Sigmoid colon (tissue), 7 donors: Measurements from ENCODE around the gene SRD5A1. TPM values are rescaled to one million over a fixed set of nuclear protein-coding genes. Genes with fewer than 3 reads are reported as not detected.

ENCODE experiments used
- DNase-seq: peaks from one replicate; pipeline ENCODE4 v3.0.0-alpha.2; 2019
- H3K27ac ChIP-seq, 4 donors: fragments of 200-600 bp; sonication (generic); one replicate each; pipeline ENCODE4 v1.5.1; 2016 to 2019; ENCODE audit warnings: mild to moderate bottlenecking in 1 of 4
- H3K27me3 ChIP-seq, 3 donors: fragments of 200-600 bp; sonication (generic); one replicate each; pipeline ENCODE4 v1.5.1; 2019; ENCODE audit warnings: mild to moderate bottlenecking in 1 of 3
- H3K36me3 ChIP-seq, 4 donors: fragments of 200-600 bp; sonication (generic); one replicate each; pipeline ENCODE4 v1.5.1; 2016 to 2019
- H3K4me1 ChIP-seq, 4 donors: fragments of 200-600 bp; sonication (generic); one replicate each; pipeline ENCODE4 v1.5.1; 2017 to 2019
- H3K4me3 ChIP-seq, 4 donors: fragments of 200-600 bp; sonication (generic); one replicate each; pipeline ENCODE4 v1.5.1; 2017 to 2019; ENCODE audit warnings: mild to moderate bottlenecking in 2 of 4, moderate library complexity in 1 of 4
- H3K9me3 ChIP-seq, 4 donors: fragments of 200-600 bp in 3 of 4; sonication (generic) in 3 of 4; one replicate each; pipeline versions ENCODE4 v1.5.1 to v1.6.1; 2013 to 2019
- EP300 ChIP-seq, 4 donors: sonication (generic); formaldehyde crosslinking; IDR thresholded peaks; one replicate each; pipeline ENCODE4 v1.6.1; 2017; ENCODE audit warnings: antibody characterized with exemption in 4 of 4
- POLR2A ChIP-seq, 2 donors: fragments of 450-650 bp; IDR thresholded peaks; one replicate each; pipeline ENCODE4 v1.6.1; 2016; ENCODE audit warnings: antibody characterized with exemption in 2 of 2, mild to moderate bottlenecking in 2 of 2, moderate library complexity in 2 of 2
- POLR2AphosphoS5 ChIP-seq, 4 donors: sonication (generic); formaldehyde crosslinking; IDR thresholded peaks; one replicate each; pipeline ENCODE4 v1.6.1; 2017; ENCODE audit warnings: antibody characterized with exemption in 4 of 4
- WGBS, 2 donors: extraction: QIAGEN DNeasy Blood & Tissue Kit; methylation state at CpG; one replicate each; pipeline ENCODE4 v1.1.7; 2013; 5-methylcytosine and 5-hydroxymethylcytosine counted together
- intact Hi-C: fragments of 100-400 bp; cut with DNase I; formaldehyde crosslinking; loops from one replicate; pipeline ENCODE4 v1.15.1; 2023
- polyA plus RNA-seq, 3 donors: library from polyadenylated mRNA; stranded (reverse); fragments of 200-250 nt; gene quantifications; one replicate each; pipeline ENCODE4 v1.2.3, GENCODE V29; 2013
- total RNA-seq, 4 donors: library from RNA; depleted of rRNA; stranded (reverse); fragments of >200 nt; gene quantifications; one replicate each; pipeline ENCODE4 v1.1.0, GENCODE V29; 2016
- TF ChIP-seq, protein P1 (sequence below), 4 experiments: fragments of 450-650 bp in 3 of 4; fragments of 200-600 bp in 1 of 4; IDR thresholded peaks; one replicate each; pipeline ENCODE4 v1.5.1; 2016 to 2019; ENCODE audit warnings: antibody characterized with exemption in 4 of 4, mild to moderate bottlenecking in 3 of 4, moderate library complexity in 2 of 4
- donor health status: healthy with polysubstance abuse.
- donor health status: Bipolar disorder and iron deficiency.
- donor health status: healthy.

Gene SRD5A1
- total and polyA plus RNA-seq, 7 donors, result 3.1 to 10.7 (median 5.7) TPM

DNA sequence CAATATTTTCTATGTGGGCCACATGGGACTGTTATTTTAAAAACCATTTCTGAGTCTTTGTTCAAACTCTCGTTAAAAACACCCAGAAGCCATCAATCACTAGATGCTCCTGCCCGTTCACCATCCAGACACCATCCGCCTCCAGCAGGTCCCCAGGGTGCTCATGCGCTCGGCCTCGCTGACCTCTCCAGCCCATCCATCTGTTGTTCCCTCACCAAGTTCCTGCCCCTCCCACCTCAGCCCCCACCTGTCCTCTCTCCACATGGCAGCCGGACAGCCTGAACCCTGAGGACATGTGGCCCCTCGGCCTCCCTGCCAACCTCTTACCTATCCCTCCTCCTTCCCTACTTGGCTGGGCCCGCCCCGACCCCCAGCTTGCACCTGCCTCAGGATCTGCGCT lies 32.0 kb upstream of the SRD5A1 start:
- TF ChIP-seq, protein P1, sequence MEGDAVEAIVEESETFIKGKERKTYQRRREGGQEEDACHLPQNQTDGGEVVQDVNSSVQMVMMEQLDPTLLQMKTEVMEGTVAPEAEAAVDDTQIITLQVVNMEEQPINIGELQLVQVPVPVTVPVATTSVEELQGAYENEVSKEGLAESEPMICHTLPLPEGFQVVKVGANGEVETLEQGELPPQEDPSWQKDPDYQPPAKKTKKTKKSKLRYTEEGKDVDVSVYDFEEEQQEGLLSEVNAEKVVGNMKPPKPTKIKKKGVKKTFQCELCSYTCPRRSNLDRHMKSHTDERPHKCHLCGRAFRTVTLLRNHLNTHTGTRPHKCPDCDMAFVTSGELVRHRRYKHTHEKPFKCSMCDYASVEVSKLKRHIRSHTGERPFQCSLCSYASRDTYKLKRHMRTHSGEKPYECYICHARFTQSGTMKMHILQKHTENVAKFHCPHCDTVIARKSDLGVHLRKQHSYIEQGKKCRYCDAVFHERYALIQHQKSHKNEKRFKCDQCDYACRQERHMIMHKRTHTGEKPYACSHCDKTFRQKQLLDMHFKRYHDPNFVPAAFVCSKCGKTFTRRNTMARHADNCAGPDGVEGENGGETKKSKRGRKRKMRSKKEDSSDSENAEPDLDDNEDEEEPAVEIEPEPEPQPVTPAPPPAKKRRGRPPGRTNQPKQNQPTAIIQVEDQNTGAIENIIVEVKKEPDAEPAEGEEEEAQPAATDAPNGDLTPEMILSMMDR (IDR thresholded peaks at IDR 0.05), result no peak
- intact Hi-C loops, result no loop called here
- no peak for DNase-seq
- peaks cover 24 to 88% (median 63%) of the 10 kb centered on the region in 4 donors for H3K36me3 ChIP-seq
- no peak overlapping the region for H3K27ac ChIP-seq
- peaks cover 0 to 6% (median 0%) of the 10 kb centered on the region in 4 donors for H3K4me1 ChIP-seq
- no peaks in the 10 kb centered on the region for H3K27me3 ChIP-seq
- no peak overlapping the region for H3K4me3 ChIP-seq
- H3K9me3 ChIP-seq, result no peaks in the 10 kb centered on the region
- WGBS, 2 donors, result 97% methylated on average over 11 of the region's 11 CpGs

DNA sequence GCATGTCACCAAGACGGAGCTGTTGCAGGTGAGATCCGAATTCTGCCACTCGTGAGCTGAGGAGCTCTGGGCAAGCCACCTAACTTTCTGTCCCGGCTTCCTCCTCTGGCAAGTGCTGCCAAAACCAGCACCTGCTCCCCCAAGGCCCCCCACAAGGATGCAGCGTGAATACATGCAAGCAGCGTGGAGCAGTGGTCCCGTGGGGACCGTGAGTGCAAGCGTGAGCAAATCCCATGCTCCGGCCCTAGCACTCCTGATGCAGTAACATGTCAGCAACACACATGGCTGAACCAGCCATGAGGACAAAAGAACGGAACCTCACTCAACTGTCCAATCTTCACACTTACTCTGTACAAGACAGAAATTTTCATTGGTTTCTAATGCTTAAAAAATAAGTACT lies 31.4 kb upstream of the SRD5A1 start:
- Histone ChIP-seq H3K9me3 (no peaks in the 10 kb centered on the region), H3K4me3 (no peak overlapping the region), H3K36me3 (peaks cover 29 to 89% (median 64%) of the 10 kb centered on the region in 4 donors), H3K27me3 (no peaks in the 10 kb centered on the region), H3K27ac (no peak overlapping the region), H3K4me1 (peaks cover 0 to 6% (median 0%) of the 10 kb centered on the region in 4 donors)
- no peak for DNase-seq
- no peak for TF ChIP-seq POLR2A (IDR thresholded peaks at IDR 0.05)
- TF ChIP-seq POLR2AphosphoS5 (IDR thresholded peaks at IDR 0.05), result no peak
- TF ChIP-seq, protein P1 (IDR thresholded peaks at IDR 0.05), result no peak
- TF ChIP-seq EP300 (IDR thresholded peaks at IDR 0.05), result no peak
- intact Hi-C loops, result no loop called here
- WGBS, 2 donors, result 95 to 96% methylated on average over 11 of the region's 11 CpGs

DNA sequence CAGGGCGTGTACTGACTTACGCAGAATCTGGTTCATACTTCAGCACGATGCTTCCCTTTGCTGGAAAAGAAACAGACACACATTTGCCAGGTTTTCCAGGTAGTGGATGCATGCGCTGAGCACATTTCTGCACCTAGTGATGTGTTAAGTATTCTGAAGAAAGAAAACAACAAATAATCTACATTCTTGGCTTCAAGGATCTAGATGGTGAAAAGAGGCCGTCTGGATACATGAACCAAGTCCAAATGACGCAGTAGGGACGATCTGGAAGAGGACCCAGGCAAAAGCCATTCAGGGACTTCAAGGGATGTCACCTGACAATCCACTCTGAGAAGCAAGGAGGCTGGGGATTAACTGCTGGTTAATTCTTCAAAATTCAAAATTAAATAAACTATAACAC lies 30.8 kb upstream of the SRD5A1 start:
- intact Hi-C loops, result no loop called here
- 79 to 98% methylated on average over 7 of the region's 7 CpGs for WGBS, 2 donors
- Histone ChIP-seq H3K36me3 (peaks cover 34 to 92% (median 65%) of the 10 kb centered on the region in 4 donors), H3K9me3 (no peaks in the 10 kb centered on the region), H3K27me3 (no peaks in the 10 kb centered on the region), H3K4me3 (no peak overlapping the region), H3K27ac (no peak overlapping the region), H3K4me1 (peaks cover 0 to 6% (median 0%) of the 10 kb centered on the region in 4 donors)
- TF ChIP-seq POLR2A (IDR thresholded peaks at IDR 0.05) (no peak), POLR2AphosphoS5 (IDR thresholded peaks at IDR 0.05) (no peak), EP300 (IDR thresholded peaks at IDR 0.05) (no peak)
- TF ChIP-seq, protein P1 (IDR thresholded peaks at IDR 0.05), result no peak
- DNase-seq, result no peak

DNA sequence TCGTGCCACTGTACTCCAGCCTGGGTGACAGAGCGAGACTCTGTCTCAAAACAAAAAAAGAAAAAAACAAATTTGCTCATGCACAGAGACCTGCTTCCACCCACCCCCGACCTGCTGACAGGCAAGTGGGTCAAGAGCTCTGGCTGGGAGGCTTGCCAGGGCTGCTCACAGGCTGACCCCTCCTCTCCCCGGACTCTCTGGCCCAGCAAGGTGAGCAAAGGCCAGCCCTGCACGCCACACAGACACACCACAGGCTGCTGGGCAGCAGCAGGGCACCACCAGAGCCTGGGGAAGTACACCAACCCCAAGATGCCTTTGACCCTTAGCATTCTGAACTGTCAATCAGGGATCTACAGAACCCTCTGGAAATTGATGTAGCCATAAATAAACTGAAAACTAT lies 29.6 kb upstream of the SRD5A1 start:
- Histone ChIP-seq H3K9me3 (no peaks in the 10 kb centered on the region), H3K4me3 (no peak overlapping the region)

More for the DNA sequence above, 29.6 kb upstream of the SRD5A1 start:
- H3K27me3 ChIP-seq, result no peaks in the 10 kb centered on the region
- TF ChIP-seq POLR2A (IDR thresholded peaks at IDR 0.05) (no peak), EP300 (IDR thresholded peaks at IDR 0.05) (no peak), POLR2AphosphoS5 (IDR thresholded peaks at IDR 0.05) (no peak)
- TF ChIP-seq, protein P1 (IDR thresholded peaks at IDR 0.05), result no peak
- no peaks in the 10 kb centered on the region for H3K4me1 ChIP-seq
- DNase-seq, result no peak
- intact Hi-C loops, result no loop called here
- H3K36me3 ChIP-seq, result peaks cover 34 to 100% (median 65%) of the 10 kb centered on the region in 4 donors
- WGBS, 2 donors, result 94 to 95% methylated on average over 5 of the region's 5 CpGs
- no peak overlapping the region for H3K27ac ChIP-seq
